GM23338 (cell line): ENCODE results near the gene PDRG1. TPM values are rescaled to one million over a fixed set of nuclear protein-coding genes. Genes with fewer than 3 reads are reported as not detected.

Experiments used
- ATAC-seq: fragments of 200-7000 bp; cut with Tn5 transposase; 3 replicates; pipeline ENCODE4 v1.9.1; 2020
- DNase-seq: peaks from one replicate; pipeline ENCODE4 v3.0.0-alpha.2; 2015; ENCODE audit warnings: low spot score
- H2AFZ ChIP-seq: fragments of 200-600 bp; sonication (generic); 2 replicates; pipeline ENCODE4 v1.8.0; 2016; ENCODE audit warnings: antibody characterized with exemption, mild to moderate bottlenecking, moderate library complexity
- H3F3A ChIP-seq: fragments of 200-600 bp; sonication (generic); replicated peaks from 2 replicates; pipeline ENCODE4 v1.8.0; 2017; ENCODE audit warnings: antibody characterized with exemption, mixed run types, low read depth
- H3K27ac ChIP-seq: fragments of 200-600 bp; sonication (generic); 2 replicates; pipeline ENCODE4 v1.6.1; 2016; ENCODE audit warnings: low read depth
- H3K27me3 ChIP-seq: fragments of 200-600 bp; sonication (generic); 2 replicates; pipeline ENCODE4 v1.8.0; 2016; ENCODE audit warnings: mild to moderate bottlenecking, mixed run types, moderate library complexity; ENCODE audit not compliant: insufficient read depth
- H3K36me3 ChIP-seq: fragments of 200-600 bp; sonication (generic); 2 replicates; pipeline ENCODE4 v1.8.0; 2016; ENCODE audit warnings: mild to moderate bottlenecking; ENCODE audit not compliant: insufficient read depth
- H3K4me1 ChIP-seq: fragments of 200-600 bp; sonication (generic); 2 replicates; pipeline ENCODE4 v1.8.0; 2016; ENCODE audit warnings: mild to moderate bottlenecking, moderate library complexity; ENCODE audit not compliant: insufficient read depth
- H3K4me2 ChIP-seq: fragments of 200-600 bp; sonication (generic); 2 replicates; pipeline ENCODE4 v1.7.1; 2017; ENCODE audit warnings: mixed run types
- H3K4me3 ChIP-seq: fragments of 200-600 bp; sonication (generic); 2 replicates; pipeline ENCODE4 v1.6.1; 2016; ENCODE audit warnings: mixed run types
- H3K79me2 ChIP-seq: fragments of 200-600 bp; sonication (generic); replicated peaks from 2 replicates; pipeline ENCODE4 v1.8.0; 2017; ENCODE audit warnings: mild to moderate bottlenecking; ENCODE audit not compliant: insufficient read depth
- H3K9me2 ChIP-seq: fragments of 200-600 bp; sonication (generic); 2 replicates; pipeline ENCODE4 v1.8.0; 2017; ENCODE audit not compliant: insufficient read depth
- H4K20me1 ChIP-seq: fragments of 200-600 bp; sonication (generic); replicated peaks from 2 replicates; pipeline ENCODE4 v1.8.0; 2017; ENCODE audit warnings: mild to moderate bottlenecking; ENCODE audit not compliant: insufficient read depth
- H3K27ac Mint-ChIP-seq: 2 replicates; pipeline ENCODE4 v1.8.0; 2020; ENCODE audit warnings: inconsistent platforms, mild to moderate bottlenecking, moderate library complexity, mixed read lengths
- H3K27me3 Mint-ChIP-seq: 3 replicates; pipeline ENCODE4 v1.8.0; 2022; ENCODE audit warnings: low read depth, mild to moderate bottlenecking, moderate library complexity, mixed read lengths, inconsistent platforms; ENCODE audit not compliant: insufficient read depth, poor library complexity
- H3K36me3 Mint-ChIP-seq: 3 replicates; pipeline ENCODE4 v1.8.0; 2021; ENCODE audit warnings: low read depth, mild to moderate bottlenecking, inconsistent platforms, moderate library complexity, mixed read lengths
- H3K4me1 Mint-ChIP-seq: 3 replicates; pipeline ENCODE4 v1.8.0; 2020; ENCODE audit warnings: mild to moderate bottlenecking, inconsistent platforms, mixed read lengths
- H3K4me3 Mint-ChIP-seq: 3 replicates; pipeline ENCODE4 v1.8.0; 2021; ENCODE audit warnings: moderate library complexity, mild to moderate bottlenecking, inconsistent platforms, mixed read lengths
- H3K9me3 Mint-ChIP-seq: 3 replicates; pipeline ENCODE4 v1.8.0; 2020; ENCODE audit warnings: moderate library complexity, mild to moderate bottlenecking, inconsistent platforms, mixed read lengths
- CREB1 ChIP-seq: fragments of 250-450 bp; sonication (Bioruptor Pico); IDR thresholded peaks from 2 replicates; pipeline ENCODE4 v1.5.0; 2020; ENCODE audit warnings: low read depth, mild to moderate bottlenecking, moderate library complexity
- CTCF ChIP-seq, 2 experiments: fragments of 200-600 bp in 1 of 2; sonication (generic) in 1 of 2; conservative IDR thresholded peaks; 2 replicates each; pipeline versions ENCODE4 v1.5.1 to v1.6.1; 2016 to 2017; ENCODE audit warnings: antibody characterized with exemption in 2 of 2, low read depth in 2 of 2, mild to moderate bottlenecking in 2 of 2, moderate library complexity in 1 of 2
- ETS1 ChIP-seq: IDR thresholded peaks from 2 replicates; pipeline ENCODE4 v1.6.1; 2016; ENCODE audit warnings: antibody characterized with exemption
- EZH2 ChIP-seq: fragments of 200-600 bp; sonication (generic); IDR thresholded peaks from one replicate; pipeline ENCODE4 v1.8.0; 2017; ENCODE audit warnings: antibody characterized with exemption, mild to moderate bottlenecking, low read depth; ENCODE audit not compliant: unreplicated experiment
- EZH2phosphoT487 ChIP-seq: fragments of 200-600 bp; sonication (generic); IDR thresholded peaks from one replicate; pipeline ENCODE4 v1.8.1; 2018; ENCODE audit warnings: antibody characterized with exemption; ENCODE audit not compliant: unreplicated experiment
- STAT1 ChIP-seq: IDR thresholded peaks from one replicate; pipeline ENCODE4 v1.6.1; 2016; ENCODE audit warnings: antibody characterized with exemption; ENCODE audit not compliant: unreplicated experiment
- ZNF114 ChIP-seq: fragments of 250-450 bp; sonication (Bioruptor Pico); IDR thresholded peaks from 2 replicates; pipeline ENCODE4 v1.5.0; 2020; ENCODE audit warnings: mild to moderate bottlenecking, moderate library complexity
- ZNF331 ChIP-seq: fragments of 250-450 bp; sonication (Bioruptor Pico); IDR thresholded peaks from 2 replicates; pipeline ENCODE4 v1.5.0; 2020; ENCODE audit warnings: low read depth, mild to moderate bottlenecking, moderate library complexity
- ZNF462 ChIP-seq: fragments of 250-450 bp; sonication (Bioruptor Pico); IDR thresholded peaks from 2 replicates; pipeline ENCODE4 v1.5.0; 2020; ENCODE audit warnings: mild to moderate bottlenecking, moderate library complexity
- polyA plus RNA-seq: library from polyadenylated mRNA; unstranded; fragments of >200 nt; fragmentation: Nextera tagmentation; extraction: Ambion mirVana; gene quantifications from 2 replicates; pipeline ENCODE4 v1.2.1, GENCODE V29; 2016
- total RNA-seq: library from RNA; depleted of rRNA; stranded (reverse); fragments of >200 nt; shearing (Covaris generic); gene quantifications from 2 replicates; pipeline ENCODE4 v1.2.3, GENCODE V29; 2014
- TF ChIP-seq, protein P1 (sequence below): IDR thresholded peaks from one replicate; pipeline ENCODE4 v1.6.1; 2018; ENCODE audit warnings: antibody characterized with exemption; ENCODE audit not compliant: unreplicated experiment

PDRG1 gene
- total and polyA plus RNA-seq, 2 experiments from 2014 or later: 10.5 to 27.8 TPM

DNA sequence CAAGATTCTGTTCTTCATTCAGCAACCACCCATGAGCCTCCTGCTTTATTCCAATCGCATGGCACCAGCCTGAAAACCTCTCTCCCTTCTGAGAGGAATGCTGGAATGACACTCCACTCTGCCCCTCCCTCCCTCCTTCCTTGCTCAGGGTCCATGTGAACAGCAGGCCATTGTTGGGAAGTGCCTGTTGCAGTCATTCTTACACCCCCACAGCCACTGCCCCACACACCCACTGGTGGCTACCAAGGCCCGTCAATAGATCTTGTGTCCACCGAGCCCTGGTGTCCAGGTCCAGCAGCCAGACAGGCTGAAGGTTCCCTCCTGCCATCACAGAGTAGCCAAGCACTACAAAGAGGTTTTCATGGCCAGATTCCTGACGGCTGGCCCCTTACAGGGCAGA is 6.5 kb downstream of the PDRG1 start:
- ATAC-seq: no peak
- Histone ChIP-seq H3K79me2 (peaks cover 19% of the 10 kb centered on the region), H2AFZ (no peak overlapping the region), H3K36me3 (peaks cover 41% of the 10 kb centered on the region), H3K4me1 (no peaks in the 10 kb centered on the region; the same call in 1 of the 2 replicates), H3K4me2 (no peak overlapping the region), H3K27me3 (no peaks in the 10 kb centered on the region), H3K27ac (no peak overlapping the region), H3K9me2 (no peaks in the 10 kb centered on the region), H3F3A (peaks cover 6% of the 10 kb centered on the region), H3K4me3 (no peak overlapping the region), H4K20me1 (peaks cover 55% of the 10 kb centered on the region)
- H3K27ac Mint-ChIP-seq: no peak overlapping the region
- no peak for DNase-seq
- peaks cover 60% of the 10 kb centered on the region for H3K36me3 Mint-ChIP-seq
- H3K4me3 Mint-ChIP-seq: no peak overlapping the region
- no peaks in the 10 kb centered on the region for H3K4me1 Mint-ChIP-seq
- TF ChIP-seq ETS1: no peak
- TF ChIP-seq ZNF331 (CRISPR knock-in tag): no peak
- TF ChIP-seq CREB1 (CRISPR knock-in tag): no peak
- TF ChIP-seq, protein P1, sequence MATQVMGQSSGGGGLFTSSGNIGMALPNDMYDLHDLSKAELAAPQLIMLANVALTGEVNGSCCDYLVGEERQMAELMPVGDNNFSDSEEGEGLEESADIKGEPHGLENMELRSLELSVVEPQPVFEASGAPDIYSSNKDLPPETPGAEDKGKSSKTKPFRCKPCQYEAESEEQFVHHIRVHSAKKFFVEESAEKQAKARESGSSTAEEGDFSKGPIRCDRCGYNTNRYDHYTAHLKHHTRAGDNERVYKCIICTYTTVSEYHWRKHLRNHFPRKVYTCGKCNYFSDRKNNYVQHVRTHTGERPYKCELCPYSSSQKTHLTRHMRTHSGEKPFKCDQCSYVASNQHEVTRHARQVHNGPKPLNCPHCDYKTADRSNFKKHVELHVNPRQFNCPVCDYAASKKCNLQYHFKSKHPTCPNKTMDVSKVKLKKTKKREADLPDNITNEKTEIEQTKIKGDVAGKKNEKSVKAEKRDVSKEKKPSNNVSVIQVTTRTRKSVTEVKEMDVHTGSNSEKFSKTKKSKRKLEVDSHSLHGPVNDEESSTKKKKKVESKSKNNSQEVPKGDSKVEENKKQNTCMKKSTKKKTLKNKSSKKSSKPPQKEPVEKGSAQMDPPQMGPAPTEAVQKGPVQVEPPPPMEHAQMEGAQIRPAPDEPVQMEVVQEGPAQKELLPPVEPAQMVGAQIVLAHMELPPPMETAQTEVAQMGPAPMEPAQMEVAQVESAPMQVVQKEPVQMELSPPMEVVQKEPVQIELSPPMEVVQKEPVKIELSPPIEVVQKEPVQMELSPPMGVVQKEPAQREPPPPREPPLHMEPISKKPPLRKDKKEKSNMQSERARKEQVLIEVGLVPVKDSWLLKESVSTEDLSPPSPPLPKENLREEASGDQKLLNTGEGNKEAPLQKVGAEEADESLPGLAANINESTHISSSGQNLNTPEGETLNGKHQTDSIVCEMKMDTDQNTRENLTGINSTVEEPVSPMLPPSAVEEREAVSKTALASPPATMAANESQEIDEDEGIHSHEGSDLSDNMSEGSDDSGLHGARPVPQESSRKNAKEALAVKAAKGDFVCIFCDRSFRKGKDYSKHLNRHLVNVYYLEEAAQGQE: no peak
- no peak for TF ChIP-seq EZH2
- no peak for TF ChIP-seq ZNF462 (CRISPR knock-in tag)
- TF ChIP-seq STAT1: no peak
- TF ChIP-seq EZH2phosphoT487: no peak
- no peak for TF ChIP-seq CTCF (conservative IDR thresholded peaks at IDR 0.05; ENCODE audit: low read depth in 2 of 2)
- no peak for TF ChIP-seq ZNF114 (CRISPR knock-in tag)
- H3K27me3 Mint-ChIP-seq: peaks cover 2% of the 10 kb centered on the region
- H3K9me3 Mint-ChIP-seq: peaks cover 7% of the 10 kb centered on the region; the same call in 2 of the 3 replicates
